C4-2B (cell line): Measurements from ENCODE around the gene RABL3.

ENCODE experiments used
- CTCF ChIP-seq: fragments of 450-650 bp; conservative IDR thresholded peaks from 2 replicates; pipeline ENCODE4 v1.5.1; 2017; ENCODE audit warnings: mild to moderate bottlenecking
- ZFX ChIP-seq: fragments of 450-650 bp; IDR thresholded peaks from 2 replicates; pipeline ENCODE4 v1.6.1; 2017

- no peak for TF ChIP-seq CTCF
- no peak for TF ChIP-seq ZFX
Observed at GRCh38 chr3:120681506-120682038, 60.7 kb downstream of the RABL3 start.
